Non-pigmented ciliary epithelial cell (primary cell): ENCODE measurements around the gene BMF.
"Not testable (repeated sequence)": the region's sequence is repeated elsewhere in the genome, so short reads cannot be mapped to it uniquely, and the experiment has no call there.

Experiments used
- DNase-seq: peaks from one replicate; pipeline ENCODE4 v3.0.0-alpha.2; 2010; ENCODE audit warnings: low read depth

Gene BMF

GRCh38 chr15:40128766-40129660 lies 20.3 kb upstream of the BMF start:
- DNase-seq: no peak

- DNase-seq: no peak
Measured at GRCh38 chr15:40125950-40126349, 17.3 kb upstream of the BMF start.

- DNase-seq: not testable (repeated sequence)
Measured at GRCh38 chr15:40124807-40125285, 16.2 kb upstream of the BMF start.

- DNase-seq: not testable (repeated sequence)
Measured at GRCh38 chr15:40124333-40124732, 15.7 kb upstream of the BMF start.

GRCh38 chr15:40123863-40124262 lies 15.2 kb upstream of the BMF start:
- not testable (repeated sequence) for DNase-seq

GRCh38 chr15:40122989-40123388 lies 14.3 kb upstream of the BMF start:
- DNase-seq: not testable (repeated sequence)

- DNase-seq: no peak
Measured at GRCh38 chr15:40121911-40122638, 13.4 kb upstream of the BMF start.

- DNase-seq: no peak
Measured at GRCh38 chr15:40118473-40118872, 9.8 kb upstream of the BMF start.

GRCh38 chr15:40115670-40116093 lies 7.0 kb upstream of the BMF start:
- no peak for DNase-seq

- DNase-seq: not testable (repeated sequence)
Measured at GRCh38 chr15:40115106-40115505, 6.4 kb upstream of the BMF start.

GRCh38 chr15:40114218-40114617 lies 5.5 kb upstream of the BMF start:
- no peak for DNase-seq

- no peak for DNase-seq
Measured at GRCh38 chr15:40112789-40113188, 4.1 kb upstream of the BMF start.

- DNase-seq: no peak
Measured at GRCh38 chr15:40111888-40112287, 3.2 kb upstream of the BMF start.

GRCh38 chr15:40110866-40111550 lies 2.3 kb upstream of the BMF start:
- no peak for DNase-seq

- DNase-seq: no peak
Measured at GRCh38 chr15:40108061-40108854, 421 bp downstream of the BMF start.

- DNase-seq: no peak
Measured at GRCh38 chr15:40106203-40107161, 2.2 kb downstream of the BMF start.

- DNase-seq: no peak
Measured at GRCh38 chr15:40105517-40106202, 3.0 kb downstream of the BMF start.

GRCh38 chr15:40104865-40105516 lies 3.7 kb downstream of the BMF start:
- DNase-seq: no peak

GRCh38 chr15:40104296-40104864 lies 4.3 kb downstream of the BMF start:
- no peak for DNase-seq
